GM19238 (cell line): ENCODE measurements around the gene HLA-DMB.

ENCODE experiments used
- DNase-seq: peaks from one replicate; pipeline ENCODE4 v3.0.0; 2011; ENCODE audit warnings: low spot score; ENCODE audit not compliant: insufficient read length

The HLA-DMB gene

DNA sequence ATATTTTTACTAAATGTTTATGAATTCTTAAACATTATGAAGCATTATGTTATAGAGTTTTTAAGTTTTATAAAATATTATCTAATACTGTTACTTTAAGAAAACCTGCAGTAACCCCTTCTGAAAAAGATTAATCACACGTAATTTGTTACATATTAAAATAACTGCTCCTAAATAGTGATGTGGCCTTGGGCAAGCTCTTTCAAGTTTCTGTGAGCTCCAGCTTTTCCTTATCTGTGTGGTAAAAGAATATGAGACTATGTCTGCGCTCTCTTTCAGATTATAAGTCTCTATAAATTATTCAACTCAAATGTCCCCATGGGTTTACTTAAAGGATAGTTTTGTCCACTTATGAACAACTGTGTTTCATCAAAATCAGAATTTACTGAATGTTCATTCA, 31.9 kb downstream of the HLA-DMB start:
- DNase-seq, result no peak

- no peak for DNase-seq
These were observed 34.3 kb downstream of the HLA-DMB start for GRCh38 chr6:32906539-32906938.

DNA sequence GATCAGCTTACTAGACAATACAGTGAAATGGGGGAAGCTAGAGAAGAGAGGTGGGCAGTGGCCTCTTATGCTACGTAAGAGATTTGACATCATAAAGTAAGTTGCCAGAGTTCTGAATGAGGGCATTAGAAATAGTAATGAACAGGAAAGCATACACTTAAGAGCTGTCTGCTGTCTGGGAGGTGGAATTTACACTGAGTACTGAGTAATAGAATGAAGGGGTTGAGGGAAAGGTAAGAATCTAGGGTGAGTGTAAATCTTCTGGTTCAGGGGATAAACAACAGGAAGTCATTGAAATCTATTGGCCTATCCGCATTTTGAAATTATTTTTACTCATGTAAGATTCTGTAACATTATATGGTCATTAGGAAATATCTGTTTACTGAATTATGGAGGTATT, 35.8 kb downstream of the HLA-DMB start:
- no peak for DNase-seq

DNA sequence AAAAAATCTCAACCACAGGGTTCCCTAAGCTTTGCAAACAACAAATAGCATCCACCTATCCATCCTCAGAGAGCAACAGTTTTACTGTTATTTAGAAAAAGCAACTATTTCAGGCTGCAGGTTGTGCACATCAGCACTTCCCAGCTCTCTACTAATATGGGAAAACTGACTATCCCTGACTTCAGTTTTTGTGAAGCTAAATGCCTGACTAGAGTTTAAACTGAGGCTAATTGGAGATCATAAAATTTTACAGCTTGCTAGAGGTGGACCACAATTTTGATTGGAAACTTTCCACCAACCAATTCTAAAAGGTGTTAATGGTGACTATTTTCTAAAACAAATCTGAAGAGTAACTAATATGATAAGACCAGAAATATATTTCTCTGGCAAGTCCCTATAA, 36.9 kb downstream of the HLA-DMB start:
- no peak for DNase-seq

DNA sequence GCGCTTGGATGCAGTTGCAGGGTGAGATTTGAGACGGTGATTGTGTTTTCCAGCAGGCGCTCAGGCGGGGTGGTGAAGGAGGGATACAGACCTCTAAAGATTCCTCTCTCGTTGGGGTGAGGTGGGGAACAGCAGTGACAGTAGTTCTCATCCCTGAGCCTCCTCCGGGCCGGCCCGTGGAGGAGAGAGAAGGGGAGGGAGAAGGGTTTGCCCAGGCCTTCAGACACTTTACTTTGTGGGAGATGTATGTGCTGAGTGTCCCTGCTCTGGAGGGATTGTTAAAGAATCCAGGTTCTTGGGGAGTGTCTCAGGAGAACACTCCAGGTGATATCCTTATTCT, 45.9 kb downstream of the HLA-DMB start:
- no peak for DNase-seq

- DNase-seq, result peak; percentile 90
These were observed 46.5 kb downstream of the HLA-DMB start for GRCh38 chr6:32894085-32895005.

DNA sequence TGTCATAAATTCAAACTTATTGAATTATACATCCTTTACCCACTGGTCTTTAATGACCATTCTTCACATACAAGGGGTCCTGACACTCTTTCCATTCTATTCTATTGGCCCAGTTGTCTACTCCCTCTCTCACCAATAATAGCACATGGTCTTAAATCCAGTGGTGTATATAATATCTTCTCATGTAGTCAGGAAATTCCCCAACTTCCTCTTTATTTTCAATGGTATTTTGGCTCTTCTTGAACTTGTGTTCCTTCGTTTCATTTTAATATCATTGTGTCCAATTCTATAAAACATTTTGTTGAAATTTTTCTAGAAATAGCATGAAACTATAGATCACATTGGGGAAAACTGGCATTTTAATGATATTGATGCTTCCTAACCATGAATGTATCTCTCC, 50.0 kb downstream of the HLA-DMB start:
- DNase-seq, result no peak

- DNase-seq, result no peak
These were observed 51.3 kb downstream of the HLA-DMB start for GRCh38 chr6:32889533-32889932.

- no peak for DNase-seq
These were observed 52.3 kb downstream of the HLA-DMB start for GRCh38 chr6:32888576-32888975.

- no peak for DNase-seq
These were observed 53.2 kb downstream of the HLA-DMB start for GRCh38 chr6:32887616-32888015.

DNA sequence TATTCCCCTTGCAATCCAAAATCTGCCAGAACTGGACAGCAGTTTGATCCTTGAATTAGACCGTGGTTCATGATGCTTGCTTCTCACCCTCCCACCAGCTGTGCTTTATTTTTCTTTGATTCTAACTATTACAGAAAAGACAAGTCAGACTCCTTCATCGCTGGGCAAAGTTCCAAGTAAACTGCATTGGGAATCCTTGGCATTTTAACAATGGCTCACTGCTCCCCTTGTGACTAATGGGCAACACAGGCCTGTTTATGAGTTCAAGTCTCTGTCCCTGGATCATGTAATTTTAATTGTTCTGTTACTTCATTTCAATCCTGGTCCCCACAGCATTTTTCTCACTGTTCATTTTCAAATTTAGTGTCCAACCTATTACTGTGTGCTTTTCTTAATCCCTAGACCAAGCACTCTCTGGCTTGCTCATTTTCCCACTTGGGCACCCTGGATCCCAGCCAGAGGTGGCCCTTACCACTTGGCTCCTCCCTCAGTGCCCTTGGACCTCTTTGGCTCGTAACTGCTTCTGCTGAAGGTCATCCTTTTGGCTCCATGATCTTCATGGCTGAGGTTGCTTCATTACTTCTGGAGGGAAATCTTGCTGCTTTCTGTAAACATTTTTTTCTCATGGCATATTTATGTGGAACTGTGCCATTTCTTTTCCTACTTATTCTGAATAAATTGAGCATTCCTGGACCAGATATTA, 54.0 kb downstream of the HLA-DMB start:
- no peak for DNase-seq

GRCh38 chr6:32885698-32886286, 55.0 kb downstream of the HLA-DMB start:
- DNase-seq, result peak; percentile 22
